MCF 10A (cell line): ENCODE data around the gene TMEM247. TPM values are rescaled to one million over a fixed set of nuclear protein-coding genes. Genes with fewer than 3 reads are reported as not detected.
"Not testable (repeated sequence)": the region's sequence is repeated elsewhere in the genome, so short reads cannot be mapped to it uniquely, and the experiment has no call there.

Experiments
- BruUV-seq: library from RNA; stranded (reverse); fragments of 400-500 nt; replicated peaks from 2 replicates; lab custom pipeline; 2021; lab: Mats Ljungman, UMichigan
- CTCF ChIA-PET: fragments of 300-600 bp; sonication (Branson Sonifier 250); formaldehyde crosslinking; extraction: SDS; loops from one replicate; lab custom pipeline; 2021; ENCODE audit warnings: antibody characterized with exemption, inconsistent platforms; lab: Yijun Ruan, JAX
- POLR2A ChIA-PET: fragments of 300-600, 350-650 bp; sonication (Branson Sonifier 250); formaldehyde crosslinking; extraction: SDS; loops from one replicate; lab custom pipeline; 2020; ENCODE audit warnings: antibody characterized with exemption, inconsistent platforms; lab: Yijun Ruan, JAX
- DNase-seq: peaks from one replicate; pipeline ENCODE4 v3.0.0-alpha.2; 2018; ENCODE audit not compliant: unreplicated experiment
- H3K27ac Mint-ChIP-seq: one replicate; pipeline ENCODE4 v1.8.0; 2022; ENCODE audit warnings: mild to moderate bottlenecking, low read depth, mixed read lengths; ENCODE audit not compliant: unreplicated experiment
- H3K27me3 Mint-ChIP-seq: one replicate; pipeline ENCODE4 v1.8.0; 2022; ENCODE audit warnings: mixed read lengths; ENCODE audit not compliant: insufficient read depth, unreplicated experiment
- H3K36me3 Mint-ChIP-seq: one replicate; pipeline ENCODE4 v1.8.0; 2022; ENCODE audit warnings: mild to moderate bottlenecking, moderate library complexity, mixed read lengths; ENCODE audit not compliant: insufficient read depth, unreplicated experiment
- H3K4me1 Mint-ChIP-seq: one replicate; pipeline ENCODE4 v1.8.0; 2022; ENCODE audit warnings: mixed read lengths; ENCODE audit not compliant: insufficient read depth, unreplicated experiment
- H3K4me3 Mint-ChIP-seq: one replicate; pipeline ENCODE4 v1.8.0; 2022; ENCODE audit warnings: mild to moderate bottlenecking, moderate library complexity, mixed read lengths; ENCODE audit not compliant: unreplicated experiment
- H3K9me3 Mint-ChIP-seq: one replicate; pipeline ENCODE4 v1.8.0; 2022; ENCODE audit warnings: mixed read lengths; ENCODE audit not compliant: unreplicated experiment
- intact Hi-C: fragments of 100-400 bp; cut with micrococcal nuclease; formaldehyde crosslinking; loops from 2 replicates; pipeline ENCODE4 v1.14.1; 2022
- total RNA-seq: library from RNA; stranded (reverse); gene quantifications from 2 replicates; pipeline ENCODE4 v1.2.3, GENCODE V29; 2022
- TF ChIP-seq, protein P1 (sequence below): fragments of 200-600 bp; IDR thresholded peaks from one replicate; pipeline ENCODE4 v1.8.0; 2022; ENCODE audit warnings: antibody characterized with exemption, mild to moderate bottlenecking; ENCODE audit not compliant: unreplicated experiment

TMEM247 gene
- total RNA-seq, 1 experiment from 2014 or later, result not detected

DNA sequence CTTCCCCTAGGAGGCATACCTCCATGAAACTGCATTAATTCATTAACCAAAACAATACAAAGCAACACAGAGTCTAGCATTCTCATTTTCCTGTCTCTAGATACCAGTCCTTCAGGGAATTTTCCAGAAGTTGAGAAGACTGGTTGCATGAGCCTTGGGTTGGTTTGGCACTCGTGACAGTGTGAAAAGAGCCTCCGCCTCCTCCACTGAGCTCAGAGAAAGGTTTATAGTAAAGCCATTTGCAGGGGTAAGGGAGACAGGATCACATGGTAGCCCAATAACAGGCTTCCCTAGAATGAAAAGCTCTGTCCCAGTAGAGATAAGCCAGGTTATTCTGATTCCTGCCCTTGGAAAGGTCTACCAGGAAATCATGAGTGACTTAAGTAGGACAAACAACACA lies 9.7 kb upstream of the TMEM247 start:
- BruUV-seq, result no TSS peak
- H3K27ac Mint-ChIP-seq, result no peak overlapping the region
- peaks cover 12% of the 10 kb centered on the region for H3K27me3 Mint-ChIP-seq
- no peaks in the 10 kb centered on the region for H3K9me3 Mint-ChIP-seq
- no peak for DNase-seq
- H3K36me3 Mint-ChIP-seq, result no peaks in the 10 kb centered on the region
- H3K4me3 Mint-ChIP-seq, result no peak overlapping the region
- no peaks in the 10 kb centered on the region for H3K4me1 Mint-ChIP-seq
- CTCF ChIA-PET, result interaction anchor here (0.6 to 1.4 kb wide), 6 partner anchors 10 to 420 kb away, joined by 3 to 5 read pairs (median 4); no protein-coding TSS in a partner anchor
- POLR2A ChIA-PET, result no interaction called here
- intact Hi-C loops, result no loop called here
- TF ChIP-seq, protein P1, sequence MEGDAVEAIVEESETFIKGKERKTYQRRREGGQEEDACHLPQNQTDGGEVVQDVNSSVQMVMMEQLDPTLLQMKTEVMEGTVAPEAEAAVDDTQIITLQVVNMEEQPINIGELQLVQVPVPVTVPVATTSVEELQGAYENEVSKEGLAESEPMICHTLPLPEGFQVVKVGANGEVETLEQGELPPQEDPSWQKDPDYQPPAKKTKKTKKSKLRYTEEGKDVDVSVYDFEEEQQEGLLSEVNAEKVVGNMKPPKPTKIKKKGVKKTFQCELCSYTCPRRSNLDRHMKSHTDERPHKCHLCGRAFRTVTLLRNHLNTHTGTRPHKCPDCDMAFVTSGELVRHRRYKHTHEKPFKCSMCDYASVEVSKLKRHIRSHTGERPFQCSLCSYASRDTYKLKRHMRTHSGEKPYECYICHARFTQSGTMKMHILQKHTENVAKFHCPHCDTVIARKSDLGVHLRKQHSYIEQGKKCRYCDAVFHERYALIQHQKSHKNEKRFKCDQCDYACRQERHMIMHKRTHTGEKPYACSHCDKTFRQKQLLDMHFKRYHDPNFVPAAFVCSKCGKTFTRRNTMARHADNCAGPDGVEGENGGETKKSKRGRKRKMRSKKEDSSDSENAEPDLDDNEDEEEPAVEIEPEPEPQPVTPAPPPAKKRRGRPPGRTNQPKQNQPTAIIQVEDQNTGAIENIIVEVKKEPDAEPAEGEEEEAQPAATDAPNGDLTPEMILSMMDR, result no peak

DNA sequence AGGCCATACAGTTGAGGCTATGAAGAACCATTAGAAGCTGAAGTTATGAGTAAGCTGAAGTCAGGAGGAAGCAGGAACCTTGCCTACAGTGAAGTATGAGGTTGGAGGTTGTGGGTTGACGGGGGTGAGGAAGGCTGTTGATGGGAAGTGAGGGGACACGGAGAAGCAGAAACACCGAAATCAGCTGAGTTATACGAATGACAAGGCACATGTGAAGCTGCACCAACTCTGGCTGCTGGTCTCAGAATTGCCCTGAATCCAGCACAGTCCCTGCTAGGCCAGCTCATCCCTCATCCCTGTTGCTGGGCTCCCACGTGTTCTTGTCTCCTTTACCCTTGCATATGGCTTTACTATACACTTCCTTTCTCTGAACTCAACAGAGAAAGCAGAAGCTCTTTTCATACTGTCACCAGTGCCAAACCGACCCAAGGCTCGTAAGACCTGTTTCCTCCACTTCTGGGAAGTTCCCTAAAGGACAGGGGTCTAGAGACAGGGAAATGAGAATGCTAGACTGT lies 9.2 kb upstream of the TMEM247 start:
- H3K4me3 Mint-ChIP-seq, result no peak overlapping the region
- intact Hi-C loops, result no loop called here
- TF ChIP-seq, protein P1, result no peak
- no peaks in the 10 kb centered on the region for H3K36me3 Mint-ChIP-seq
- no peak overlapping the region for H3K27ac Mint-ChIP-seq
- DNase-seq, result no peak
- POLR2A ChIA-PET, result no interaction called here
- CTCF ChIA-PET, result interaction anchor here (0.6 to 1.4 kb wide), 5 partner anchors 10 to 419 kb away, joined by 3 to 5 read pairs (median 4); no protein-coding TSS in a partner anchor
- H3K9me3 Mint-ChIP-seq, result no peaks in the 10 kb centered on the region
- peaks cover 17% of the 10 kb centered on the region for H3K27me3 Mint-ChIP-seq
- H3K4me1 Mint-ChIP-seq, result no peaks in the 10 kb centered on the region
- BruUV-seq, result no TSS peak

DNA sequence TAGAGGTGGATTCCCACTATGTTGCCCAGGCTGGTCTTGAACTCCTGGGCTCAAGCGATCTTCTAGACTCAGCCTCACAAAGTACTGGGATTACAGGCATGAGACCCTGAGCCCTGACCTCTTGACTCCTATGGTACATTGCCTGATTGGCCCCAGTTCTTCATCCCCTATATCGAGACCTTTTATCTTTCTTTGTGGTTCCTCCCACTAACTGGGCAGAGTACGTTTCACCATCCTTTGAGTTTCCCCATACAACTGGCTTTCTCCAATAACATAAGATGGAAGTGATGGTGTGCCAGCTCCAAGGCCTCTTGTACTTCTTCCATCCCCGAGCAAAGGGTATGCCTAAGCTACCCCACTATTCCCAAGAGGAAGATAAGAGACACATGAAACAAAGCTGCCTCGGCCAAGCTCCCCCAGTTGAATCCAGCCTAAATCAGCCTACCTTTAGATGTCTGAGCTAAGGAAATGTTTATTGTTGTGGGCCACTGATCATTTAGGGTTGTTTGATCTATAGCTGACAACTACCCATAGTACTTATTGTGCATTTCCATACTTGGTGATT lies 8.3 kb upstream of the TMEM247 start:
- H3K4me1 Mint-ChIP-seq, result no peaks in the 10 kb centered on the region
- H3K27ac Mint-ChIP-seq, result no peak overlapping the region
- intact Hi-C loops, result no loop called here
- H3K4me3 Mint-ChIP-seq, result no peak overlapping the region
- ChIA-PET POLR2A (no interaction called here), CTCF (interaction anchor here (0.6 to 1.2 kb wide), 5 partner anchors 9 to 418 kb away, joined by 3 to 5 read pairs (median 3); no protein-coding TSS in a partner anchor)
- BruUV-seq, result no TSS peak
- no peak for DNase-seq
- H3K9me3 Mint-ChIP-seq, result no peaks in the 10 kb centered on the region
- TF ChIP-seq, protein P1, result no peak
- no peaks in the 10 kb centered on the region for H3K36me3 Mint-ChIP-seq
- peaks cover 20% of the 10 kb centered on the region for H3K27me3 Mint-ChIP-seq

DNA sequence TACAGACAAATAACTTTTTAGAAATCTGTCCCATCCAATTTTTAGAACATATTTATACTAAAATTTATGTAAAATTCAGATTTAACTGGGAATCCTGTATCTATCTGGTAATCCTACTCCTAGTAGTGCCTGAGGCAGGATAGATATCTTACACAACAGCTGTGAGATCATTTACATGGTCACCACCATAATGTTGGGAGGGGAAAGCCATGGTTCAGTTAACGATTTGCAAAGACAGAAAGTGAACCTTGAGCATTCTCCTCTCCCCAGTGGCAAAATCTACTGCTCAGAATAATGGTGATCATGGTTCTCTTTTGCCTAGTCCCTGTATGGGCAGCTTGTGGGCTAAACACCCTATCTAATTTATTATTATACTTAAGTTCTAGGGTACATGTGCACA lies 7.7 kb upstream of the TMEM247 start:
- ChIA-PET POLR2A (no interaction called here), CTCF (interaction anchor here (0.7 to 0.8 kb wide), 2 partner anchors 9 to 416 kb away, joined by 3 to 4 read pairs; no protein-coding TSS in a partner anchor)
- H3K36me3 Mint-ChIP-seq, result no peaks in the 10 kb centered on the region
- DNase-seq, result no peak
- TF ChIP-seq, protein P1, result no peak
- H3K4me1 Mint-ChIP-seq, result no peaks in the 10 kb centered on the region
- peaks cover 20% of the 10 kb centered on the region for H3K27me3 Mint-ChIP-seq
- no TSS peak for BruUV-seq
- H3K27ac Mint-ChIP-seq, result no peak overlapping the region
- intact Hi-C loops, result no loop called here
- no peaks in the 10 kb centered on the region for H3K9me3 Mint-ChIP-seq
- H3K4me3 Mint-ChIP-seq, result no peak overlapping the region

DNA sequence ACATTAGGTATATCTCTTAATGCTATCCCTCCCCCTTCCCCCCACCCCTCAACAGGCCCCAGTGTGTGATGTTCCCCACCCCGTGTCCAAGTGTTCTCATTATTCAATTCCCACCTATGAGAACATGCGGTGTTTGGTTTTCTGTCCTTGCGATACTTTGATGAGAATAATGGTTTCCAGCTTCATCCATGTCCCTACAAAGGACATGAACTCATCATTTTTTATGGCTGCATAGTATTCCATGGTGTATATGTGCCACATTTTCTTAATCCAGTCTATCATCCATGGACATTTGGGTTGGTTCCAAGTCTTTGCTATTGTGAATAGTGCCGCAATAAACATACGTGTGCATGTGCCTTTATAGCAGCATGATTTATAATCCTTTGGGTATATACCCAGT lies 7.2 kb upstream of the TMEM247 start:
- not testable (repeated sequence) for BruUV-seq

DNA sequence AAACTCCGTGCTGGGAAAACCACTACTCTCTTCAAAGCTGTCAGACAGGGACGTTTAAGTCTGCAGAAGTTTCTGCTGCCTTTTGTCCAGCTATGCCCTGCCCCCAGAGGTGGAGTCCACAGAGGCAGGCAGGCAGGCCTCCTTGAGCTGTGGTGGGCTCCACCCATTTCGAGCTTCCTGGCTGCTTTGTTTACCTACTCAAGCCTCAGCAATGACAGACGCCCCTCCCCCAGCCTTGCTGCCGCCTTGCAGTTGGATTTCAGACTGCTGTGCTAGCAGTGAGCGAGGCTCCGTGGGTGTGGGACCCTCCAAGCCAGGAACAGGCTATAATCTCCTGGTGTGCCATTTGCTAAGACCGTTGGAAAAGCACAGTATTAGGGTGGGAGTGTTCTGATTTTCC lies 1.9 kb upstream of the TMEM247 start:
- peaks cover 20% of the 10 kb centered on the region for H3K27me3 Mint-ChIP-seq
- CTCF ChIA-PET, BruUV-seq, H3K9me3 Mint-ChIP-seq, DNase-seq, H3K4me3 Mint-ChIP-seq, H3K27ac Mint-ChIP-seq, H3K36me3 Mint-ChIP-seq, intact Hi-C loops, POLR2A ChIA-PET: not testable (repeated sequence)
- peaks cover 15% of the 10 kb centered on the region for H3K4me1 Mint-ChIP-seq

More for the DNA sequence above, 7.2 kb upstream of the TMEM247 start:
- H3K27ac Mint-ChIP-seq, H3K36me3 Mint-ChIP-seq, DNase-seq, intact Hi-C loops, H3K4me1 Mint-ChIP-seq, H3K9me3 Mint-ChIP-seq, H3K4me3 Mint-ChIP-seq, POLR2A ChIA-PET, CTCF ChIA-PET: not testable (repeated sequence)
- H3K27me3 Mint-ChIP-seq, result peaks cover 20% of the 10 kb centered on the region
